GM12892 (cell line): ENCODE results near the gene ZNF709.

Source experiments
- POLR2A ChIP-seq: IDR thresholded peaks from 2 replicates; pipeline ENCODE4 v1.6.1; 2011; ENCODE audit warnings: low read depth, low read length, control low read depth
- POLR2AphosphoS5 ChIP-seq: IDR thresholded peaks from 2 replicates; pipeline ENCODE4 v1.6.1; 2011; ENCODE audit warnings: low read depth, low read length, control low read depth
- TAF1 ChIP-seq: IDR thresholded peaks from 2 replicates; pipeline ENCODE4 v1.6.1; 2011; ENCODE audit warnings: low read depth, mild to moderate bottlenecking, control low read depth, low read length, borderline replicate concordance

DNA sequence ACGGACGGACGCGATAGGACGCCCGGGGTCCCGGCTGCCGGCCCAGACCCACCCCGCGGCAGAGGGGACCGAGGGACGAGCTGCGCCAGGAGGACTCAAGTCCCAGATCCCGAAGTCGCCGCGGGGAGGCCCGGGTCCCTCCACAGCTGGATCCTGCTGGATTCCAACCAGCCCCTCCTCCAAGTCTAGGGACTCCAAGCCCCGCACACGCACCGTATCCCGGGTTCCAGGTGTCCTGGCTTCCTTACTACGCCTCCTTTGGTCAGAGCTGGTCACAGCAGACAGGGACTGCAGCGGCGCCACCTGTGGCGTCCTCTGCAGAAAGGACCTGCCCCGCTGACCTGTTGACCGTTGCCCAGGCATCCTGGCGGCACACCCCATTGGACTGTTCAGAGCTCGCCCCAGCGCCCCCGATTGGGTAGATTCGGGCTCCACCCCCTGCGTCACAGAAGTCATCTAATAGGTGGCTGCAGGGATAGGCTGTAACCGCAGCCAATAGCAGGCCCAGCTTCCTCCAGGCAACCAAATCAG, 29.0 kb upstream of the ZNF709 start:
- no peak for TF ChIP-seq POLR2AphosphoS5
- TF ChIP-seq POLR2A, result no peak
- TF ChIP-seq TAF1, result no peak
